ENCODE measurements around the gene DCXR.

DNA sequence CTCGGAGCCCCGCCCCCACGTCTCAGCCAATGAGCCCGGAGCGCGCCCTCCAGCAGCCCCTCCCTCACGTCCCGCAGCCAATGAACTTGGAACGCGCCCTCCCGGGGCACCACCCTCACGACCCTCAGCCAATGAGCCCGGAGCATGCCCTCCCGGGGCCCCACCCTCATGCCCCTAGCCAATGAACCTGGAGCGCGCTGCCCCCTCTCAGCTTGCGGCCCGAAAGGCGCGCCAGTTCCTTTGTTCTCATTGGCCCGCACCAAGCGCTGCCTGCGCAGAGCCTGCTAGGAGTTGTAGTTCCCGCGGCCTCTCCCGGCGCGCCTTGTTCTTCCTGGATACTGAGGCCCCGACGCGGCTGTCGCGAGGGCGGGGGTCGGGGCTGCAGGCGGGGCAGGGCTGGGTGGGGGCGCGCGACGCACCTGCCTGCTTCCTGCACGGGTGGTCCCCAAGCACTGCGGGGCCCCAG is 14.5 kb downstream of the DCXR start, which contains the start of gene LRRC45:
- TF ChIP-seq, protein P1, sequence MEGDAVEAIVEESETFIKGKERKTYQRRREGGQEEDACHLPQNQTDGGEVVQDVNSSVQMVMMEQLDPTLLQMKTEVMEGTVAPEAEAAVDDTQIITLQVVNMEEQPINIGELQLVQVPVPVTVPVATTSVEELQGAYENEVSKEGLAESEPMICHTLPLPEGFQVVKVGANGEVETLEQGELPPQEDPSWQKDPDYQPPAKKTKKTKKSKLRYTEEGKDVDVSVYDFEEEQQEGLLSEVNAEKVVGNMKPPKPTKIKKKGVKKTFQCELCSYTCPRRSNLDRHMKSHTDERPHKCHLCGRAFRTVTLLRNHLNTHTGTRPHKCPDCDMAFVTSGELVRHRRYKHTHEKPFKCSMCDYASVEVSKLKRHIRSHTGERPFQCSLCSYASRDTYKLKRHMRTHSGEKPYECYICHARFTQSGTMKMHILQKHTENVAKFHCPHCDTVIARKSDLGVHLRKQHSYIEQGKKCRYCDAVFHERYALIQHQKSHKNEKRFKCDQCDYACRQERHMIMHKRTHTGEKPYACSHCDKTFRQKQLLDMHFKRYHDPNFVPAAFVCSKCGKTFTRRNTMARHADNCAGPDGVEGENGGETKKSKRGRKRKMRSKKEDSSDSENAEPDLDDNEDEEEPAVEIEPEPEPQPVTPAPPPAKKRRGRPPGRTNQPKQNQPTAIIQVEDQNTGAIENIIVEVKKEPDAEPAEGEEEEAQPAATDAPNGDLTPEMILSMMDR (conservative IDR thresholded peaks at IDR 0.05; ENCODE audit: low read depth, low read length) = no peak
- TF ChIP-seq EZH2 (IDR thresholded peaks at IDR 0.05; ENCODE audit: borderline replicate concordance, low read depth, low read length, poor library complexity, severe bottlenecking) = no peak

Measured in A673 (cell line).